HEK293T (cell line): ENCODE measurements around the gene SH3RF3.

Experiments
- CTCF ChIA-PET: fragments of 350-600 bp; formaldehyde crosslinking; extraction: SDS; loops from one replicate; lab custom pipeline; 2021; ENCODE audit warnings: antibody characterized with exemption, inconsistent platforms; lab: Yijun Ruan, JAX
- POLR2A ChIA-PET: fragments of 350-600 bp; formaldehyde crosslinking; extraction: SDS; loops from one replicate; lab custom pipeline; 2020; ENCODE audit warnings: antibody characterized with exemption, inconsistent platforms; lab: Yijun Ruan, JAX
- DNase-seq: peaks from one replicate; pipeline ENCODE4 v3.0.0; 2012; ENCODE audit warnings: mixed read lengths; ENCODE audit errors: extremely low spot score
- ARNT ChIP-seq: fragments of 450-650 bp; IDR thresholded peaks from 2 replicates; pipeline ENCODE4 v1.6.1; 2017; ENCODE audit warnings: mild to moderate bottlenecking
- BHLHE40 ChIP-seq: fragments of 450-650 bp; IDR thresholded peaks from 2 replicates; pipeline ENCODE4 v1.6.1; 2016; ENCODE audit warnings: mild to moderate bottlenecking, moderate library complexity, borderline replicate concordance
- CTBP1 ChIP-seq: fragments of 450-650 bp; IDR thresholded peaks from 2 replicates; pipeline ENCODE4 v1.6.1; 2016; ENCODE audit warnings: borderline replicate concordance
- ELF4 ChIP-seq: fragments of 450-650 bp; IDR thresholded peaks from 2 replicates; pipeline ENCODE4 v1.6.1; 2017; ENCODE audit warnings: antibody characterized with exemption
- FOXA1 ChIP-seq: fragments of 450-650 bp; IDR thresholded peaks from 2 replicates; pipeline ENCODE4 v1.6.1; 2016; ENCODE audit warnings: mild to moderate bottlenecking
- FOXK2 ChIP-seq: fragments of 450-650 bp; IDR thresholded peaks from 2 replicates; pipeline ENCODE4 v1.6.1; 2016; ENCODE audit warnings: mild to moderate bottlenecking
- FOXM1 ChIP-seq: fragments of 450-650 bp; IDR thresholded peaks from 2 replicates; pipeline ENCODE4 v1.6.1; 2017; ENCODE audit warnings: mild to moderate bottlenecking, borderline replicate concordance
- HDGF ChIP-seq: fragments of 450-650 bp; IDR thresholded peaks from 2 replicates; pipeline ENCODE4 v1.6.1; 2017; ENCODE audit warnings: antibody characterized with exemption, borderline replicate concordance
- L3MBTL2 ChIP-seq: fragments of 450-650 bp; conservative IDR thresholded peaks from 2 replicates; pipeline ENCODE4 v1.6.1; 2016; ENCODE audit warnings: mild to moderate bottlenecking
- LEF1 ChIP-seq: fragments of 450-650 bp; IDR thresholded peaks from 2 replicates; pipeline ENCODE4 v1.6.1; 2017; ENCODE audit warnings: mild to moderate bottlenecking, borderline replicate concordance
- NFRKB ChIP-seq: fragments of 450-650 bp; IDR thresholded peaks from 2 replicates; pipeline ENCODE4 v1.6.1; 2016; ENCODE audit warnings: mild to moderate bottlenecking, moderate library complexity
- SP1 ChIP-seq: fragments of 450-650 bp; IDR thresholded peaks from 2 replicates; pipeline ENCODE4 v1.6.1; 2017
- SUZ12 ChIP-seq: fragments of 450-650 bp; IDR thresholded peaks from 2 replicates; pipeline ENCODE4 v1.6.1; 2016; ENCODE audit warnings: mild to moderate bottlenecking
- TARDBP ChIP-seq: fragments of 450-650 bp; IDR thresholded peaks from 2 replicates; pipeline ENCODE4 v1.6.1; 2016
- ZNF384 ChIP-seq: fragments of 450-650 bp; IDR thresholded peaks from 2 replicates; pipeline ENCODE4 v1.6.1; 2016
- TF ChIP-seq, protein P1 (sequence below): fragments of 450-650 bp; IDR thresholded peaks from 2 replicates; pipeline ENCODE4 v1.6.1; 2016

The SH3RF3 gene

DNA sequence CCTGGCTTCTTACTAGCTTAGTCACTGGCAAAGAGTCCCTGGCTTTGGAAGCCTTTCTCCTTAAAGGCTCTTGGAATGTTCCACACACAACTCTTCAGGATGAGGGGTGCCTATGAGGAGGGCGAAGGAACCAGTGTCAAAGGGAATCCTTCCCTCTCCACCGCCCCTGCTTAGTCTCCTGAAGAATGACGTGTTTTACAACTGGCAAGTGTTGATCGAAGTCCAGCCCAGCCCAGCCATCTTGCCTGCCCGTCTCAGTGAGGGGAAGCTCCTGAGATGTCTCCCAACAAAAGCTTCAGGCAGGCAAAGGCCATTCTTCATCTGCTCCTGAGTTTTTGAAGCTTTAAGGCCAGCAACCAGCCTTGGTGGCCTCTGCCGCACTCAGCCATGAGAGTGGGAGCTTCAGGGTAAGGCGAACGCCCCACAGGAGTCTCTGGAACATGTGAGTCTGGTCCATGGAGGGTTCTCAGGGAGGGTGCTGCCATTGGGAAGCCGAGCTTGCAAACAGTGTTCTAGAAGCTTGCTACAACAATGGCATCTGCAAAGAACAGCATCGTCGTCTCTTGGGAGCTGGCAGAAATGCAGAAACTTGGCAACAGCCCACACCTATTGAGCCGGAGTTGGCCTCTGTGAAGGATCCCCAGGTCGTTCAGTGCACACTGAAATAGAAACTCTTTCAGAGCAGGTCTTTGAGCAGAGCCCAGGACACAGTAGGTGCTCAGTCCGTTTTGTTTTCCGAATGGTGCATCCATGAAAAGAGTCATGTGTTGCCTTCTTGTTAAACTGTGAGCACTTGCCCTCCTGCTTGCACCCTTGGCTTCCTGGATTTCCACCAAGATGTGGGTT is 264.0 kb downstream of the SH3RF3 start:
- no peak for DNase-seq
- ChIA-PET POLR2A (no interaction called here), CTCF (no interaction called here)
- TF ChIP-seq FOXA1 (no peak), ELF4 (no peak), CTBP1 (no peak)

DNA sequence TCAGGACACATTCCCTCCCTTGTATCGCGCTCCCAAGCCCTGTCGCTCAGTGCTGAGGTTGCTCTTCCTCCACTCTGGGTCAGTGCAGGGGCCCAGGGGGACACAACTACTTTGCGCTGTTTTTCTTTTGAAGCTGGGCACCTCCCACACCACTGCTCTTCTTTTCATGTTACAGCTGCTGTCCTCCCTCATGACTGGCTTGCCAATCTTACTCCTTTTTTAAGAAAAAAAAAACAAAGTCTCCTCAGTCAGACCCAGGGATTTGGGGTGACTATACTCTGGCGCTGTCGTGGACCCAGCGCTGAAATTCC is 264.6 kb downstream of the SH3RF3 start:
- POLR2A ChIA-PET: no interaction called here
- TF ChIP-seq FOXA1 (no peak), CTBP1 (no peak), ZNF384 (no peak), LEF1 (no peak), BHLHE40 (no peak), HDGF (no peak)
- CTCF ChIA-PET: no interaction called here
- no peak for DNase-seq

DNA sequence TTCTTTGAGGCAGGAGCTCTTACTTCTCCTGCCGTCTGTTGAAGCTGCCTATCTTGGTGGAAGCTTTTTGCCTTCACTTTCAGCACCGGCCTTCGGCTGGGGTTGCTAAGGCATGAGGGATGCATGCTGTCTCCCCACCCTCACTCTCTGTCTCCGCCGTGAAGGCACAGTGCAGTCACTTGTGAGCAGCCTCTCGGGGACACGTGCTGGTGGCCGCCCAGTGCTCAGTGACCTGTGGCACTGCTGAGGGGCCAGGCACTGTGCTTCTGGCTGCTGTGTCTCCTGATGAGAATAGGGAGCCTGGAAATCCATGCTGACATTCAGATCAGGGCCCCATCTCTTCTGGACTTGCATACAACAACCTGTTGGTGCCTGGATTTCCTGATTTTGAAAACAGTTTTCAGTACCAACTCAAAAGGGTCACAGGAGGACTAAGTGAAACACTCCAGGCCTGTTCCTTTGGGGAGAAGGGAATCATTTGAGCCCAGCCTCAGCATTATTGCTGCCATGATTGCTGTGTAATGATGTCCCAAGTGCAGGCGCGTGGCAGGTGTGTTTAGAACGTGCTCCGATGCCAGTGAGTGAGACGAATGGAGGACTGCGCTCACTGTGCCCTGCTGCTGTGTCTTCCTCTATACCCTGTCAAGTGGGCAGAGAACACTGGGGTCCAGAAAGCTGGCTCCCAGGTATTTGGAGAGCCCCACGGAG is 266.6 kb downstream of the SH3RF3 start:
- ChIA-PET CTCF (interaction anchor here (0.9 kb wide), 1 partner anchor 63 kb away, joined by 3 read pairs; no protein-coding TSS in a partner anchor), POLR2A (no interaction called here)
- no peak for DNase-seq
- no peak for TF ChIP-seq HDGF
- TF ChIP-seq SP1: no peak
- no peak for TF ChIP-seq FOXK2
- TF ChIP-seq NFRKB: no peak
- no peak for TF ChIP-seq SUZ12
- TF ChIP-seq LEF1: no peak
- TF ChIP-seq ZNF384: no peak
- no peak for TF ChIP-seq FOXM1
- no peak for TF ChIP-seq ELF4
- TF ChIP-seq FOXA1: no peak

DNA sequence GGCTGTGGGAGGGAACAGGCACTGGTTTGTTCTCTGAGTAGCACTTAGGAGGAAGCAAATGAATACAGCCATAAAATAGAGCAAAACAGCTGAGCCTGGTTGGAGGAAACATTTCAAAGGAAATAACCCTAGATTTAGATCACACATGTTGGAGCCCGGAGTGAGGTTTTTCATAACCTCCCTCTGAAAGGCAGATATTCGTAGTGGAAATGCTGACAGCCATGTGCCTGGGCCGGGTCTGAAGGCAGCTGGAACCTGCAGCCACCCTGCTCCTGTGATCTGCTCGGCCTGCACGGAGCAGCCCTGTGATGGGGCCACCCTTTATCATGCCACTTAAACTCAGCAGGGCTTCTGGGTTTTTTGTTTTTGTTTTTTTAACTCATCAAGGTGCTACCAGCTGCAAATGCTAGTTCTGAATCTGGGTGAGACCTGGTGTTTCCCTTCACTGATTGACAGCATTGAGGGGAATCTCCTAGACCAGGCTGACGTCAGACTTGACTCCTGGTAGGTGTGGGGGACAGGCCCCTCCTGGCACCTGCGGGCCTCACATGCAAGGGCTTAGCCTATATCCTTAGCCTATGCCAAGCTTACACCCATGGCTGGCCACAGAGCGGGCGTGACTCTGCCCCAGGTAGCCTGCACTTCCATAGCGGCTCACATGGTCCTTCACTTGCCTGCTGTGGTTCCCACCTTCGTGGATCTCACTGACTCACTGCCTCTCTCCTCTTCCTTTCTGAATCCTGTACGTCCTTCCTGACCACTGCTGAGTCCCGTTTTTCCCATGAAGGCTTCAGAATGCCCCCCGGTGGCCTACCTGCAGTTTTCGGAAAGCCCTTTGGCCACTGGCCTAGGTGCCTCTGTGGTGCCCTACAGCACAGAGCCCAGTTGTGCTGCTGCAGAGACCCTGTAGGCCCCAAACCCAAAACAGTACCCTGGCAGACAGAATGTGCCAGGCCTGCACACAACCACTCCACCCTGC is 267.5 kb downstream of the SH3RF3 start:
- ChIA-PET POLR2A (no interaction called here), CTCF (no interaction called here)
- no peak for DNase-seq
- no peak for TF ChIP-seq ARNT
- TF ChIP-seq SUZ12: no peak
- TF ChIP-seq LEF1: no peak
- no peak for TF ChIP-seq FOXA1
- TF ChIP-seq SP1: no peak
- TF ChIP-seq HDGF: no peak
- TF ChIP-seq FOXK2: no peak
- TF ChIP-seq BHLHE40: no peak
- TF ChIP-seq FOXM1: no peak
- no peak for TF ChIP-seq L3MBTL2
- TF ChIP-seq ZNF384: no peak
- TF ChIP-seq NFRKB: no peak
- TF ChIP-seq ELF4: no peak
- TF ChIP-seq, protein P1, sequence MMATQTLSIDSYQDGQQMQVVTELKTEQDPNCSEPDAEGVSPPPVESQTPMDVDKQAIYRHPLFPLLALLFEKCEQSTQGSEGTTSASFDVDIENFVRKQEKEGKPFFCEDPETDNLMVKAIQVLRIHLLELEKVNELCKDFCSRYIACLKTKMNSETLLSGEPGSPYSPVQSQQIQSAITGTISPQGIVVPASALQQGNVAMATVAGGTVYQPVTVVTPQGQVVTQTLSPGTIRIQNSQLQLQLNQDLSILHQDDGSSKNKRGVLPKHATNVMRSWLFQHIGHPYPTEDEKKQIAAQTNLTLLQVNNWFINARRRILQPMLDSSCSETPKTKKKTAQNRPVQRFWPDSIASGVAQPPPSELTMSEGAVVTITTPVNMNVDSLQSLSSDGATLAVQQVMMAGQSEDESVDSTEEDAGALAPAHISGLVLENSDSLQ: no peak
- no peak for TF ChIP-seq TARDBP

DNA sequence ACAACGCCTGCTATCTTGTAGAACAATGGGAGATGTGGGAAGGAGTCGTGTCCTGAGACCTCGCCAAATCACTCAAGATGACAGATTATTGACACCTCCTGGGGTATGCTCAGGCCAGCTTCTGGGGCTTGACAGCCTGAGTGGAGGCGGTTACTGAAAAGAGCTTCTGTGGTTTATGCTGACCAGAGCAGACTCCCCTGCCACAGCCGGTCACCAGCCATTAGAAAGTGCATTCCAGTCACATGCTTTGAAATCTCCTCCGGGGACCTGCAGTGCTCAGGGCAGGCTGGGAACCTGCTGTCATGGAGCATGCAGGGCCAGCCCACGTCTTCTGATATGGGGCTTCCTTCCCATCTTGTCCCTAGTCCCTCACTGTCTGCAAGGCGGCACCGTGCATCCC is 268.9 kb downstream of the SH3RF3 start:
- TF ChIP-seq HDGF (no peak), L3MBTL2 (no peak), ARNT (no peak), TARDBP (no peak), FOXK2 (no peak), BHLHE40 (no peak), SUZ12 (no peak), FOXA1 (no peak), NFRKB (no peak), SP1 (no peak), ELF4 (no peak), LEF1 (no peak), CTBP1 (no peak), FOXM1 (no peak), ZNF384 (no peak)
- TF ChIP-seq, protein P1: no peak
- CTCF ChIA-PET: no interaction called here
- DNase-seq: no peak
- POLR2A ChIA-PET: no interaction called here

DNA sequence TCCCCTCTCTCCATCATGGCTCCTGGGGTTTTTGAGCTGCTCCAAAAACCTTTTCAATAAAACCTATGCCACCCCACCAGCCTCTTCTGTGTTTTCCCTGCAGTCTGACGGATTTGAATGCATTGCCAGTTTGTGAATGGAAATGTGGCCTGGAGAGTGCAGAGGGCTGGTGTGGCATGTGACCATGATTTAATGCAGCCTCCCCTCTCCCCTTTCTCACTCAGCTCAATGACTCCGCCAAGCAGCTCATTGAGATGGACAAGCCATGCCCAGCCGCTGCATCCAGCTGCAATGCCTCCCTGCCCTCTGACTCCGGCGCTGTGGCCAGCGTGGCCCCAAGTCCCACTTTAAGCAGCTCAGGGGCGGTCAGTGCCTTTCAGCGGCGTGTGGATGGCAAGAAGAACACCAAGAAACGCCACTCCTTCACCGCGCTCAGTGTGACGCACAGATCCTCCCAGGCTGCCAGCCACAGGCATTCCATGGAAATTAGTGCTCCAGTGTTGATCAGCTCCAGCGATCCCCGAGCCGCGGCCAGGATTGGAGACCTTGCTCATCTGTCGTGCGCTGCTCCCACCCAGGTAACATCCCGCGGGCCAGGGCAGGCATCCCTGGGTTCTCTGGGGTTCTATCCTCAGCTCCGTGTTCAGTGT is 269.5 kb downstream of the SH3RF3 start:
- DNase-seq: no peak
- ChIA-PET POLR2A (no interaction called here), CTCF (no interaction called here)
- TF ChIP-seq SUZ12: no peak
- TF ChIP-seq ZNF384: no peak
- TF ChIP-seq HDGF: no peak
- TF ChIP-seq ARNT: no peak
- no peak for TF ChIP-seq CTBP1
- TF ChIP-seq FOXK2: no peak
- TF ChIP-seq NFRKB: no peak
- TF ChIP-seq, protein P1: no peak
- TF ChIP-seq FOXM1: no peak
- no peak for TF ChIP-seq LEF1
- no peak for TF ChIP-seq TARDBP
